ENCODE measurements around the gene DCLRE1A.

DCLRE1A gene

DNA sequence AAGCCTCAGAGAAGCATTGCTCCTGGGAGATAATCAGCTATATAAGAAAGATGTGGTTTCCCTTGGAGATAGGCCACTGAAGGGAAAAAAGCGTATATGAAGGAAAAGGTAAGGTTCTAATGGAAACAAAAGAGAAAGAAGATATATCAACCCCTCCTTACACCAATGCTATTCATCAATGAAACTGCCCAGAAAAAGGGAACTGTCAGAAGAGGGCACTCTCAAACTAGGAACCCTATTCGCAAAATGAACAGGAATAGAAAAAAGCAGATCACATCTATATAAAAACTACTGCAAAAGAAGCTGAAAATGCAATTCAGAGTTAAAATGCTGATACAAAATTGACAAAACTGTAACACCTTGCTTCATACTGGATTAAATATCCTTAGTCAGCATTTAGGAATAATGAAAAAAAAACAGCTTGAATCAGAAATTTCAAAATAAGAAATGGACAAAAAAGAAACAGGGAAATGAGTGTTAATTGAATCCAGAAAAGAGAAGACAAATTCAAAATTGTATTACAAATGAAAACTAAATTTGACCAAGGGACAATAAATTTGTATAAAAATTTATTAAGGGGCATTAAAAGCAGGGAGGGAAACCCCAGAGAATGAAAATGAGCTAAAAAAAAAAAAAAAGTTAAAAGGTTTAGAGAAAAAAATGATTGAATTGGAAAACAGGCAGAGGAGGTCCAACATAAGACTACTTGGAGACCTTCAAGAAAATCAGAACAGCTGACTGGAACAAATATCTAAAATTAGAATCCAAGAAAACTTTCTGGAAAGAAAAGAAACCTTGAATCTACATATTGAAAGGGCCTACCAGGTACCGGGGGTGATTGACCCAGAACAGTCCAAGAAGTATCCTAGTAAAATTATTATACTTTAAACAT is 18.5 kb upstream of the DCLRE1A start:
- H3K79me2 ChIP-seq = peaks cover 2% of the 10 kb centered on the region
- no peak overlapping the region for H2AFZ ChIP-seq
- TF ChIP-seq, protein P1, sequence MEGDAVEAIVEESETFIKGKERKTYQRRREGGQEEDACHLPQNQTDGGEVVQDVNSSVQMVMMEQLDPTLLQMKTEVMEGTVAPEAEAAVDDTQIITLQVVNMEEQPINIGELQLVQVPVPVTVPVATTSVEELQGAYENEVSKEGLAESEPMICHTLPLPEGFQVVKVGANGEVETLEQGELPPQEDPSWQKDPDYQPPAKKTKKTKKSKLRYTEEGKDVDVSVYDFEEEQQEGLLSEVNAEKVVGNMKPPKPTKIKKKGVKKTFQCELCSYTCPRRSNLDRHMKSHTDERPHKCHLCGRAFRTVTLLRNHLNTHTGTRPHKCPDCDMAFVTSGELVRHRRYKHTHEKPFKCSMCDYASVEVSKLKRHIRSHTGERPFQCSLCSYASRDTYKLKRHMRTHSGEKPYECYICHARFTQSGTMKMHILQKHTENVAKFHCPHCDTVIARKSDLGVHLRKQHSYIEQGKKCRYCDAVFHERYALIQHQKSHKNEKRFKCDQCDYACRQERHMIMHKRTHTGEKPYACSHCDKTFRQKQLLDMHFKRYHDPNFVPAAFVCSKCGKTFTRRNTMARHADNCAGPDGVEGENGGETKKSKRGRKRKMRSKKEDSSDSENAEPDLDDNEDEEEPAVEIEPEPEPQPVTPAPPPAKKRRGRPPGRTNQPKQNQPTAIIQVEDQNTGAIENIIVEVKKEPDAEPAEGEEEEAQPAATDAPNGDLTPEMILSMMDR (IDR thresholded peaks at IDR 0.05) = no peak

GRCh38 chr10:113869789-113870188 is 15.9 kb upstream of the DCLRE1A start:
- H3K4me1 ChIP-seq = no peaks in the 10 kb centered on the region
- H3K9me3 ChIP-seq (ENCODE audit: control insufficient read depth, low read length) = no peaks in the 10 kb centered on the region
- no peak overlapping the region for H3K4me2 ChIP-seq (ENCODE audit: low read length)
- H3K79me2 ChIP-seq = peaks cover 2% of the 10 kb centered on the region
- H2AFZ ChIP-seq = no peak overlapping the region
- H3K4me3 ChIP-seq (ENCODE audit: low read depth, low read length) = no peak overlapping the region
- H3K36me3 ChIP-seq (ENCODE audit: control insufficient read depth, insufficient read depth, low read length) = no peaks in the 10 kb centered on the region
- no peak overlapping the region for H3K27ac ChIP-seq
- no peak overlapping the region for H3K9ac ChIP-seq
- TF ChIP-seq, protein P1 (IDR thresholded peaks at IDR 0.05) = no peak
- no peaks in the 10 kb centered on the region for H3K27me3 ChIP-seq (ENCODE audit: control insufficient read depth, insufficient read depth, low read length)

More for the DNA sequence above, 18.5 kb upstream of the DCLRE1A start:
- no peaks in the 10 kb centered on the region for H3K27me3 ChIP-seq (ENCODE audit: control insufficient read depth, insufficient read depth, low read length)
- no peak overlapping the region for H3K4me2 ChIP-seq (ENCODE audit: low read length)
- H3K4me1 ChIP-seq = no peaks in the 10 kb centered on the region
- H3K4me3 ChIP-seq (ENCODE audit: low read depth, low read length) = no peak overlapping the region
- no peaks in the 10 kb centered on the region for H3K9me3 ChIP-seq (ENCODE audit: control insufficient read depth, low read length)
- H3K27ac ChIP-seq = no peak overlapping the region
- no peaks in the 10 kb centered on the region for H3K36me3 ChIP-seq (ENCODE audit: control insufficient read depth, insufficient read depth, low read length)
- H3K9ac ChIP-seq = no peak overlapping the region

DNA sequence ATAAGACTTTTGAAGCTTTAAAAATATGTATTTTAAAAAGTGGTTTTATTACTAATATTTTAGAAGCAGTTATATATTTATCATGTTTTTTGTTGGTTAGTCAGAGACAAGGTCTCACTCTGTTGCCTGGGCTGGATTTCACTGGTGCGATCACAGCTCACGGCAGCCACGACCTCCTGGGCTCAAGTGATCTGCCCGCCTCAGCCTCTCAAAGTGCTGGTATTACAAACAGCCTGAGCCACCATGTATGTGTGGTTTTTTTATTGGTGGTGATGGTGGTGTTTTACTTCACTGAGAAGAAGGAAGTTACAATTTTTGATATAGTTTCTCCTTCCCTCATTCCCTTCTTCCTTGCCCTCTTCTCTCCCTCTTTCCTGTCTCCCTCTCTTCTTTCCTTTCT is 14.0 kb upstream of the DCLRE1A start:
- no peak overlapping the region for H2AFZ ChIP-seq
- H3K9ac ChIP-seq = no peak overlapping the region
- H3K9me3 ChIP-seq (ENCODE audit: control insufficient read depth, low read length) = no peaks in the 10 kb centered on the region
- H3K36me3 ChIP-seq (ENCODE audit: control insufficient read depth, insufficient read depth, low read length) = no peaks in the 10 kb centered on the region
- no peaks in the 10 kb centered on the region for H3K4me1 ChIP-seq
- H3K27me3 ChIP-seq (ENCODE audit: control insufficient read depth, insufficient read depth, low read length) = no peaks in the 10 kb centered on the region
- no peak overlapping the region for H3K4me3 ChIP-seq (ENCODE audit: low read depth, low read length)
- TF ChIP-seq, protein P1 (IDR thresholded peaks at IDR 0.05) = no peak
- no peak overlapping the region for H3K27ac ChIP-seq
- peaks cover 2% of the 10 kb centered on the region for H3K79me2 ChIP-seq
- no peak overlapping the region for H3K4me2 ChIP-seq (ENCODE audit: low read length)

DNA sequence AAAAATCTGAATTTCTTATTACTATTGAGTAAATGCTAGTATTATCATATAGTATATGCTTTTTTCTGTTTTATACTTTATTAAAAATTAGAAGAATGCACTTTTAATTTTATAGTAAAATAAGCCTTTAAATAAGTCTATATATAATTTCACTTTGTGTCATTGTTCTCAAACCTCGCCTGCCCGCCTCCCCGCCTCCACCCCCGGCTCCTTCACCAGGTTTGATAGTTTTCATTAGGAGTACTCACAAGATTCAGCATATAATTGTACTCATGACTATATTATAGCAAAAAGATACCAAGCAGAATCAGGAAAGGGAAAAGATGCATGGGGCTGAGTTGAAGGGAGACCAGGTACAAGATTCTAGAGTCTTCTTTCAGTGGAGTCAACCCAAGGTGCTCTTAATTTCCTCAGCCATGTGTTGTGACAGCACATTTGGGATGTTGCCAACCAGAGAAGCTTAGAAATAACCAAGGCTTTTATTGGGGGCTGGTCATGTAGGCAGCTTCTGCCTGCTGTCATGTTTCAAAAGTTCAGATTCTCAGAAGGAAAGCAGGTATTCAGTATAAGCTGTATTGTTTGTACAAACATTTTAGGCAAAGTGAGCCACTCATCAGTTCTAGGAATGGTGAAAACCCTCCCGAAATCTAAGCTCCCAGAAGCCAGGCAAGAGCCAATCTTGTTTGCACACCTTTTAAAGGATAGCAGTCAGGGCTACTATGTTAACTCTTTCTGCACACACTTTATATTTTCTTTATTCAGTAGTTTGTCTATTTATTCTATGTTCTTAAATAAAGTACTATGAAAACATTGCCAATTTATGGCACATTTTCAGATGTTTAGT is 12.9 kb upstream of the DCLRE1A start:
- no peaks in the 10 kb centered on the region for H3K9me3 ChIP-seq (ENCODE audit: control insufficient read depth, low read length)
- no peak overlapping the region for H3K9ac ChIP-seq
- no peaks in the 10 kb centered on the region for H3K4me1 ChIP-seq
- no peak overlapping the region for H3K4me3 ChIP-seq (ENCODE audit: low read depth, low read length)
- TF ChIP-seq, protein P1 (IDR thresholded peaks at IDR 0.05) = no peak
- H3K79me2 ChIP-seq = peaks cover 2% of the 10 kb centered on the region
- H3K4me2 ChIP-seq (ENCODE audit: low read length) = no peak overlapping the region
- H2AFZ ChIP-seq = no peak overlapping the region
- no peaks in the 10 kb centered on the region for H3K36me3 ChIP-seq (ENCODE audit: control insufficient read depth, insufficient read depth, low read length)
- no peak overlapping the region for H3K27ac ChIP-seq
- H3K27me3 ChIP-seq (ENCODE audit: control insufficient read depth, insufficient read depth, low read length) = no peaks in the 10 kb centered on the region

Data from parathyroid adenoma (tissue), 2 donors.